Measurements from ENCODE around the gene ROBO4.

The ROBO4 gene

GRCh38 chr11:124840666-124841065, 57.0 kb downstream of the ROBO4 start:
- DNase-seq: no peak

DNA sequence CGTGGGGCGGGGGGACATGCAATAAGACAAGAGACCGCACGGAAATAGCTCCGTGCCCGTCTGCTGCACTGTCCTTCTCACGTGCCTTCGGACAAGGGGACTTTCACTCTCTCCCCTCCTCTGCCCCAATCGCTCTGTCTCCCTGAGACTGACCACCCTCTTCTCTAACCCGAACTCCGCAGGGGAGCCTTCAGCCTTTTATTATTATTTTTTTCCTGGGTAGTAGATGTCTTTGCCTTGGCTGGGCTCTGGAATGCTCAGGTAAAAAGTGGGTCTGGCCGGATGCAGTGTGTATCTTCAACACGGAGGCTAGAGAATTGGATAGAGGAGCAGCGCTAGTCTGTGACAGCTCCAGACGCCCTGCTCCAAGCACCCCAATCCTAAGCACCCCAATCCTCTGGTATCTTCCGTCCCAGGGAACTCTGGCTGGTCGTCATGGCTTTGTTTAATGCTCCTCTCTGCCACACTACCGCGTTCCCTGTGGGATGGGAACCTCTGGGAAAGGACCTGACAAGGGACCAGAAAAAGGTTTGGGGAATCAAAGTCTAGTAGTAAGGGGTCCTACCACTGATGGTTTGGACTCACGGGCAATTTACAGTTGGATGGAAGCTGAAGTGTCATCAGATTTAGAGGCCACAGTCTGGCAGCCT, 57.6 kb downstream of the ROBO4 start:
- DNase-seq: no peak

DNA sequence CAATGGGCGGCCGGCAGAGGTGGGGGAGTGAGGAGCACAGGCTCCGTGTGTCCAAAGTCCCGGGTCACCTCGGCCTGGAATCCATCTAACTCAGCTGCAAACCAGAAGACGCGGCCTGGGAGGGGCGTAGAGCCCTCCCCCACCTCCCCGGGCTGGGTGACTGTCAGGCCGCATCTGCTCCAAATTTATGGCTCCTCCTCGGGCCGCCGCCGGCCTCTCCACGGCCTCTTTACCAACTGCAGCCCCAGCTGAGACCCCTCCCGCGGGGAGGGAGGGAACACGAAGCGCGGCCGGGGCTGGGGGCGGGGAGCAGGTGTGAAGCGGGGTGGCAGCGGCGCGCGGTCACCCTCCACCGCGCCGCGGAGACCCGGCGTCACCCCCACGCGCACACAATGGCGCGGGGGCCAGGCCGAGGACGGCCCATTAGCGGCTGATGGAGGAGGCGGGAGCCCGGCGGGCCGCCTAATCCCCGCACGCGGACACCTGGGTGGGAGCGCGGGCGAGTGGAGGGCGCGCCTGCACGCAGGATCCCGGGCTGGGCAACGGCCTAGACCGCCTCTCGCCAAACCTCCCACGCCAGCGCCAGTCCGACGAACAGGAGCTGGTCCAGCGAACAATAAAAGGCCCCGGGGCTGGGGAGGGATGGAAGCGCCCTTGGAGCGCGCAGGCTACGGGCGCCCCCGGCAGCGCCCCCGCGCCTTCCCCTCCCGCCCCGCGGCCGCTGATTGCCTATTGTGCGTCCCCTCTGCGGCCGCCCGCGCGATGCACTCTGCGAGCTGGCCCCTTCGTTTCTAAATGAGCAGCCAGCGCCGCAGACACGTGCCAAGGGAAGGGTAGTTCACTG, 58.3 kb downstream of the ROBO4 start:
- no peak for DNase-seq

DNA sequence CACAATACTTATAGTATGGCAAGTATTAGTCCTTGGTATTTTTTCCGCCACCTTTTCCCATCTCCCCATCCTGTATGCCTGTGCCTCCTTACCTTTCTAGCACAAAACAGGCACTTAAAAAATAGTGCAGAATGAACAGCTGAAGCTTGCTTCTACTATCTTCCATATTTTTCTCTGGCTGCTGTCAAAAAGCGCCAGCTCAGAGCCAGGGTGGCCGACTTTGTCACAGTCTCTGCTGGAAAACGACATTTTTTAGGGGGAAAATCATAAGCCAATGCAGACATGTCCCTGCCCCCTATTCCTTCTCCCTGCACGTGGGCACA, 58.9 kb downstream of the ROBO4 start:
- no peak for DNase-seq

DNA sequence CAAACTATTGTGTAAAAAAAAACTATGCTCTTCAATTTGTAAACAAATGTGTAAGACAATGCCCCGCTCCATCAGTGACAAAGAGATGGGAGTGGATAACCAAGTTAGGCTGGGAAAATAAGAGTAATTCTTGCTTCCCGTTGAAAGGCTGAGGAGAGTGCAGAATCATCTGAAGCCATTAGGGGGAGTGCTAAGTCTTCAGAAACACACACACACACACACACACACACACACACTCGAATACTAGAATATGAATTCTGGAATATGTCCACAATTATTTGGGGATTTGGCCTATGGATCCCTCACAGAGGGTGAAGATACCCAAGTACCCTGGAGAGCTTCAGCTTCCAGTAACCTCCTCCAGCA, 60.2 kb downstream of the ROBO4 start:
- DNase-seq: peak; percentile 50

GRCh38 chr11:124835918-124836317, 61.7 kb downstream of the ROBO4 start:
- DNase-seq: no peak

- no peak for DNase-seq
Measured at GRCh38 chr11:124834526-124835180, 63.0 kb downstream of the ROBO4 start.
